ENCODE results near the gene PPP1R14B.

- TF ChIP-seq, protein P1, sequence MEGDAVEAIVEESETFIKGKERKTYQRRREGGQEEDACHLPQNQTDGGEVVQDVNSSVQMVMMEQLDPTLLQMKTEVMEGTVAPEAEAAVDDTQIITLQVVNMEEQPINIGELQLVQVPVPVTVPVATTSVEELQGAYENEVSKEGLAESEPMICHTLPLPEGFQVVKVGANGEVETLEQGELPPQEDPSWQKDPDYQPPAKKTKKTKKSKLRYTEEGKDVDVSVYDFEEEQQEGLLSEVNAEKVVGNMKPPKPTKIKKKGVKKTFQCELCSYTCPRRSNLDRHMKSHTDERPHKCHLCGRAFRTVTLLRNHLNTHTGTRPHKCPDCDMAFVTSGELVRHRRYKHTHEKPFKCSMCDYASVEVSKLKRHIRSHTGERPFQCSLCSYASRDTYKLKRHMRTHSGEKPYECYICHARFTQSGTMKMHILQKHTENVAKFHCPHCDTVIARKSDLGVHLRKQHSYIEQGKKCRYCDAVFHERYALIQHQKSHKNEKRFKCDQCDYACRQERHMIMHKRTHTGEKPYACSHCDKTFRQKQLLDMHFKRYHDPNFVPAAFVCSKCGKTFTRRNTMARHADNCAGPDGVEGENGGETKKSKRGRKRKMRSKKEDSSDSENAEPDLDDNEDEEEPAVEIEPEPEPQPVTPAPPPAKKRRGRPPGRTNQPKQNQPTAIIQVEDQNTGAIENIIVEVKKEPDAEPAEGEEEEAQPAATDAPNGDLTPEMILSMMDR (IDR thresholded peaks at IDR 0.05; ENCODE audit: insufficient read depth, low read length): no peak
- TF ChIP-seq SPI1 (IDR thresholded peaks at IDR 0.05; ENCODE audit: borderline replicate concordance, low read depth): no peak
- no peak for TF ChIP-seq POLR2AphosphoS5 (IDR thresholded peaks at IDR 0.05; ENCODE audit: low read depth)
These were observed 42.3 kb upstream of the PPP1R14B start for GRCh38 chr11:64289002-64289564.
